NCI-H146 (cell line): ENCODE measurements around the gene BRIP1.
"Not testable (repeated sequence)": the region's sequence is repeated elsewhere in the genome, so short reads cannot be mapped to it uniquely, and the experiment has no call there.

Experiments used
- DNase-seq: peaks from one replicate; lab custom pipeline; 2025; lab: John Stamatoyannopoulos, UW

The BRIP1 gene

DNA sequence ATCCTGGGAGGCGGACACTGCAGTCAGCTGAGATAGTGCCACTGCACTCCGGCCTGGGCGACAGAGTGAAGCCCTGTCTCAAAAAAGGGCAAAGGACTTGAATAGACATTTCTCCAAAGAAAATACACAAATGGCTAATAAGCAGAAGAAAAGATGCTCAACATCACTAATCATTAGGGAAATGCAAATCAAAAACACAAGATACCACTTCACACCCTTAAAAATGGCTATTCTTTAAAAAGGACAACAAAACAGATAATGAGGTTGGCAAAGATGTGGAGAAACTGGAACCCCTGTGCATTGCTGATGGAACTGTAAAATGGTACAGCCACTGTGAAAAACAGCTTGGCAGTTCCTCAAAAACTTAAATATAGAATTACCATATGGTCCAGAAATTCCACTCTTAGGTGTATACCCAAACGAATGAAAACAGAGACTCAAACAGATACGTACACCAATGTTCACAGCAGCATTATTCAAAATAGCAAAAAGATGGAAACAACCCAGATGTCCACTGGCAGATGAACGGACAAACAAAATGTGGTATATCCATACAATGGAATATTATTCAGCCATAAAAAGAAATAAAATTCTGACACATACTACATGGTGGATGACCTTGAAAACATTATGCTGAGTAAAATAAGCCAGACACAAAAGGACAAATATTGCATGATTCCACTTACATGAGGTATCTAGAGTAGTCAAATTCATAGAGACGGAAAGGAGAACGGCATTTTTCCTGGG lies 35.5 kb downstream of the BRIP1 start:
- DNase-seq = no peak

GRCh38 chr17:61826866-61827265 lies 36.5 kb downstream of the BRIP1 start:
- not testable (repeated sequence) for DNase-seq

DNA sequence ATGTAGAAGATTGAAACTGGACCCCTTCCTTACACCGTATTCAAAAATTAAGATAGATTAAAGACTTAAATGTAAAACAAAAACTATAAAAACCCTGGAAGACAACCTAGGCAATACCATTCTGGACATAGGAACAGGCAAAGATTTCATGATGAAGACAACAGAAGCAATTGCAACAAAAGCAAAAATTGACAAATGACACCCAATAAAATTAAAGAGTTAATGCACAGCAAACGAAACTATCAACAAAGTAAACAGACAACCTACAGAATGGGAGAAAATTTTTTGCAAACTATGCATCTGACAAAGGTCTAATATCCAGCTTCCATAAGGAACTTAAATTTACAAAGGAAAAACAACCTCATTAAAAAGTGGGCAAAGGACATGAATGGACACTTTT lies 37.1 kb downstream of the BRIP1 start:
- not testable (repeated sequence) for DNase-seq

GRCh38 chr17:61825448-61826137 lies 37.7 kb downstream of the BRIP1 start:
- no peak for DNase-seq

- no peak for DNase-seq
These were observed 40.7 kb downstream of the BRIP1 start for GRCh38 chr17:61822326-61823285.

DNA sequence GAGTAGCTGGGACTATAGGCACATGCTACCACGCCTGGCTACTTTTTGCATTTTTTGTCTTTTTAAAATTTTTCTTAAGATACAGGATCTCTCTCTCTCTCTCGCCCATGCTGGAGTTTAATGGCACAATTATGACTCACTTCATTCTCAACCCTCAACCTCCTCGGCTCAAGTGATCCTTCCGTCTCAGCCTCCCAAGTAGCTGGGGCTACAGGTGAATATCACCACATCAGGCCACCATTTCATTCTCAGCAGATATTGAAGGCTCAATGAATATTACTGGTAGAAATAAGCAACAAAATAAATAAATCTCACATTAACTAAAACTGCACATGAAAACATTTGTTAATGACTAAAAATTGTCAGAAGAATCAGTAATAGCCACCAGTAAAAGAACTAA lies 41.7 kb downstream of the BRIP1 start:
- DNase-seq = no peak

DNA sequence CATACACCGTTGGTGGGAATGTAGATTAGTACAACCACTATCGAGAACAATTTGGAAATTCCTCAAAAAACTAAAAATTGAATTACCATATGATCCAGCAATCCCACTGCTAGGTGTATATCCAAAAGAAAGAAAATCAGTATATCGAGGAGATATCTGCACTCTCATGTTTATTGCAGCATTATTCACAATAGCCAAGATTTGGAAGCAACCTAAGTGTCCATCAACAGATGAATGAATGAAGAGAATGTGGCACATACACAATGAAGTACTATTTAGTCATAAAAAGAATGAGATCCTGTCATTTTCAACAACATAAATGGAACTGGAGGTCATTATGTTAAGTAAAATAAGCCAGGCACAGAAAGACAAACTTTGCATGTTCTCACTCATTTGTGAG lies 44.1 kb downstream of the BRIP1 start:
- DNase-seq = not testable (repeated sequence)

- no peak for DNase-seq
These were observed 45.1 kb downstream of the BRIP1 start for GRCh38 chr17:61818225-61818624.

DNA sequence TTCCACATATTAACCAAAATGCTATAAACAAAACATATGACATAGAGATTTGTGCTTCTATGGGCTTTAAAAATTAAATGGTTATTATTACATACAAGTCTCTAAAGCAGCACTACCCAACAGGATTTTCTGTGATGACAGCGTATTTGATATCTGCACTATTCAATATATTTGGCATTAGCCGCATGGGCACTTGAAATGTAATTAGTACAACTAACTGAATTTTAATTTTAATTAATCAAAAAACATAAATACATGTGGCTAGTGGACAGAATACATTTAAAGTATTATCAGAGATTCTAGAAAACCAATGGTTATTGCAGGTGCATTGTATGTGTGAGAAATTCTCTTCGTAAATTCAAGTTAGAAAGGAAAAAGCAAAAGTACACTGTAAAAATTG lies 45.9 kb downstream of the BRIP1 start:
- no peak for DNase-seq

GRCh38 chr17:61816538-61816937 lies 46.8 kb downstream of the BRIP1 start:
- DNase-seq = no peak

DNA sequence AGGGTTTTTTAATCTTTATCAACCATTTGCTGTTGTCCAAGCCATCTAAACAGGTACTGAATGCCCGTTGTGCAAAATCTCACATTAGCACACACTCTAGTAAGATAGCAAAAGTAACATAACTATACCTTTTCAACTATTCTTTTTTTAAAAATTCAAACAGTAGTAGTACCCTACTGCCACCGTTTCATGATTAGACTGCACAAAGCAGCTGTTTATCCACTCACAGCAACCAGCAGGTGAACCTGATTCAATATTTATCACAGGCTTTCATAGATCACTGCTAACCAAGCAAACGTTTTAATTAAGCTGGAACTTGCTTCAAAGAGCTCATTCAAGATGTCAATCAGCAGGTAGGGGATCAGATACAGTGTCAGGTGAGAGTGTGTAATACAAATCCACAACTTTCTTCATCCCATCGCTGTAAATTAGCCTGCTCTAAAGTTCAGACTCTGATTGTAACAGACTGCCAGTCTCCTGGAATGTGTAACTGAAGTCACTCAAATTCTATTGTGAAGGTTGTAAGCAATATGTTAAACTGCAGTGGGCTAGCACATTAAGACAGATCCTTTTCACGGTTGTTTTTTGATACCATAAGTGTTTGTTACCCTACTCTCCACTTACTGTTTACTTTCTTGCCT lies 47.3 kb downstream of the BRIP1 start:
- peak; percentile 81 for DNase-seq

DNA sequence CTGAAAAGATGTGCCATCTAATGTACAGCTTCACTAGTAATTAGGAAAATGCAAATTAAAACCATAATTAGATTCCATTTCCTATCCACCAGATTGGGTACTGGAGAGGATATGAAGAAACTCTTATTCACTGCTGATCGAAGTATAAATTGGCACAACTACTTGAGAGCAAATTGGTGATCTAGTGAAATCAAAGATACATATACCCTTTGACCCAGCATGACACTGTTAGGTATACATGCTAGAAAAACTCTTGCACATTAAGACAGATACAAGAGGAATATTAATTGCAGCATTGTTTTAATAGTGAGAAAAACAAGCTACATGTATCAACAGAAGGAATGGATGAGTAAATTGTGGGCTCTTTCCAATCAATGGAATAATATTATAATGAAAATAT lies 48.8 kb downstream of the BRIP1 start:
- DNase-seq = no peak

DNA sequence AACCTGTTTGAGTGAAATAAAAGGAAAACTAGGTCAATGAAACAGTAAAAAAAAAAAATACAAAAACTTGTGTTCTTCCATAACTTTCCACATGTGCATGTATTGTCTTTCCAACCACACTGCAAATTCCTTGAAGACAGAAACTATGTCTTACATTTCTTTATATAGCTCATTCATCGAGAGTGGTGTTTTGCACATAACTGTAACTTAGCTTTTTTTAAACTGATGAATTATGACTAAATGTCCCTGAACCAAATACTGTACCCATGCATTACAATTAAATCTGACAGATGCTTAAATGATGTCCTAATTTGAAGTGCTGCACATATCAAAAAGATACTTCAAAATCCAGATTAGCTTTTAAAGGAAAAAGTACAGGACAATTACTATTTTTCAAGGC lies 50.1 kb downstream of the BRIP1 start:
- no peak for DNase-seq

GRCh38 chr17:61812747-61813146 lies 50.6 kb downstream of the BRIP1 start:
- no peak for DNase-seq

DNA sequence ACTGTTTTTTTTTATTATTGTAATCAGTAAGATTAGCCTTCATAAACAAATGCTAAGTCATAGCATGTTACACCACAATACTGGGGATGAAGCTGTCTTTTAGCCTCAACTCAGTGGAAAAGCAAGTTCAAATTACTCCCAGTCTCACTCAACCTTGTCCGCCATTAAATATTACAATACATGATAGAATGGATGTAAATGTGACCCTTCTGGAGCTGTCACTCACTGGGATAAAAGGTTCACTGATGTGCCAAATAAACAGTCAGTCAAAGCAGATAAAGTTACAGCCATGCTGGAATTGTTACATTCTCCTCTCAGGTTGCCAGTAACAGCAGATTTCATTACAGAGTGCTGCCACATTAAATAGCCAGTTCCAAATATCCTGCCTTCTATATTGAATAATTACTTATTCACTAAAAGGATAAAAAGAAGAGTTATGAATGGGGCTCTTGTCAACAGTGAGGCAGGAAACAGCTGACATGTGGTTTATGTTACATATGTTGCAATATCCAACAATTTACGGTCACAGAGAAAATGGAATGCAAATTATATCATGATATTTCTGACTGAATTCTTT lies 53.4 kb downstream of the BRIP1 start:
- peak; percentile 59 for DNase-seq

GRCh38 chr17:61808442-61808841 lies 54.9 kb downstream of the BRIP1 start:
- DNase-seq = no peak

- no peak for DNase-seq
These were observed 56.4 kb downstream of the BRIP1 start for GRCh38 chr17:61806936-61807335.

GRCh38 chr17:61806081-61806828 lies 57.1 kb downstream of the BRIP1 start:
- DNase-seq = peak; percentile 91

GRCh38 chr17:61805399-61805798 lies 57.9 kb downstream of the BRIP1 start:
- DNase-seq = no peak

- DNase-seq = no peak
These were observed 59.5 kb downstream of the BRIP1 start for GRCh38 chr17:61803796-61804195.

DNA sequence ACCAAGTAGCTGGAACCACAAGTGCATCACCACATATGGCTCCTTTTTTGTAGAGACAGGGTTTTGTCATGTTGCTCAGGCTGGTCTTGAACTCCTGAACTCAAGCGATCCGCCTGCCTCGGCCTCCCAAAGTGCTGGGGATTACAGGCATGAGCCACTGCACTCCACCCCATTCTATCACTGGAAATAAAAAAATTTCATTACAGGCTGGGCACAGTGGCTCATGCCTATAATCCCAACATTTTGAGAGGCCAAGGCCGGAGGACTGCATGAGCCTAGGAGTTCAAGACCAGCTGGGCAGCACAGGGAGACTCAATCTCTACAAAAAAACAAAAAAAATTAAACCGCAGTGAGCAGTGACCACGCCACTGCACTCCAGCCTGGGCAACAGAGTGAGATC lies 60.1 kb downstream of the BRIP1 start:
- no peak for DNase-seq
